ENCODE results near the gene ATP6V0E1.

The ATP6V0E1 gene

DNA sequence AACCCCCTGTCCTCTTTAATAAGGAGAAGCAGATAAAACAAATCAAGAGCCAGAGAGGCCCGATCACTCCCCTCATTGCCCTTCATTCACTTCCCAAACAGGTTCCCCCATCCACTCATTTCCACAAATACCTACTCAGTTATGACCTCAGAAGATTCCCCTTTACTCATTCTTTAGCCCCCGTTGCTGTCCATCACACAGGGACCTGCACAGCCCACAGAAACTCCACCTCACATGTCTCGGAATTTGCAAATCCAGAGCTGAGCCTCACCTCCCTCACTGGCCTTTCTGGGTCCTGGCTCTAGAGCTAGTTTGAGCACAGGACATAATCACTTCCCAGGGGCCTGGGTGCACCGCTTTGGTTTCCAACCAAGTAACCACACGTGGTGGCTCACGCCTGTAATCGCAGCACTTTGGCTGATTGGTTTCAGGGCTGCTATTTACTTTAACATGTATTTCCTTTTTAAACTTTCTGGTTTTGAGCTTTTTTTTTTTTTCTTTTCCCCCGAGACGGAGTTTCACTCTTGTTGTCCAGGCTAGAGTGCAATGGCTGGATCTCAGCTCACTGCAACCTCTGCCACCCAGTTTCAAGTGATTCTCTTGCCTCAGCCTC lies 17.8 kb downstream of the ATP6V0E1 start:
- Histone ChIP-seq H3K4me3 (no peak overlapping the region), H3K27ac (no peak overlapping the region)
- TF ChIP-seq, protein P1, sequence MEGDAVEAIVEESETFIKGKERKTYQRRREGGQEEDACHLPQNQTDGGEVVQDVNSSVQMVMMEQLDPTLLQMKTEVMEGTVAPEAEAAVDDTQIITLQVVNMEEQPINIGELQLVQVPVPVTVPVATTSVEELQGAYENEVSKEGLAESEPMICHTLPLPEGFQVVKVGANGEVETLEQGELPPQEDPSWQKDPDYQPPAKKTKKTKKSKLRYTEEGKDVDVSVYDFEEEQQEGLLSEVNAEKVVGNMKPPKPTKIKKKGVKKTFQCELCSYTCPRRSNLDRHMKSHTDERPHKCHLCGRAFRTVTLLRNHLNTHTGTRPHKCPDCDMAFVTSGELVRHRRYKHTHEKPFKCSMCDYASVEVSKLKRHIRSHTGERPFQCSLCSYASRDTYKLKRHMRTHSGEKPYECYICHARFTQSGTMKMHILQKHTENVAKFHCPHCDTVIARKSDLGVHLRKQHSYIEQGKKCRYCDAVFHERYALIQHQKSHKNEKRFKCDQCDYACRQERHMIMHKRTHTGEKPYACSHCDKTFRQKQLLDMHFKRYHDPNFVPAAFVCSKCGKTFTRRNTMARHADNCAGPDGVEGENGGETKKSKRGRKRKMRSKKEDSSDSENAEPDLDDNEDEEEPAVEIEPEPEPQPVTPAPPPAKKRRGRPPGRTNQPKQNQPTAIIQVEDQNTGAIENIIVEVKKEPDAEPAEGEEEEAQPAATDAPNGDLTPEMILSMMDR (IDR thresholded peaks at IDR 0.05): no peak
- DNase-seq (ENCODE audit: low spot score): peak; percentile 31

DNA sequence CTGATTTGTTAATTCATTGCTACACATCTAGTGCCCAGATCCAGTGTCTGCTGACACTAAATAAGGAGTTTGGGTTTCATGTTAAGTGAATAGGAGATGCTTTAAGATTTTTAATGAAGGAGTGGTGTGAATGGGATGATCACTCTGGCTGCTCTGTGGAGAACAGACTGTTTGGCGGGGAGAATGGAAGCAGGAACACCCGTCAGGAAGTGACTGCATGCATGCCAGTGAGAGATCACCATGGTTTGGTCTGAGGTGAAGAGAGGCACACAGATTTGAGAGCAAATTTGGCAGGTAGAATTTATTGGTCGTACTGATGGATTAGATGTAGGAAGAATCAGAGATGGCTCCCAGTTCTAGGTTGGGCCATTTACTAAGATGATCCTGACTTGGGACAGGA lies 19.8 kb downstream of the ATP6V0E1 start:
- no peak for DNase-seq (ENCODE audit: low spot score)
- TF ChIP-seq, protein P1 (IDR thresholded peaks at IDR 0.05): no peak
- H3K4me3 ChIP-seq: no peak overlapping the region

DNA sequence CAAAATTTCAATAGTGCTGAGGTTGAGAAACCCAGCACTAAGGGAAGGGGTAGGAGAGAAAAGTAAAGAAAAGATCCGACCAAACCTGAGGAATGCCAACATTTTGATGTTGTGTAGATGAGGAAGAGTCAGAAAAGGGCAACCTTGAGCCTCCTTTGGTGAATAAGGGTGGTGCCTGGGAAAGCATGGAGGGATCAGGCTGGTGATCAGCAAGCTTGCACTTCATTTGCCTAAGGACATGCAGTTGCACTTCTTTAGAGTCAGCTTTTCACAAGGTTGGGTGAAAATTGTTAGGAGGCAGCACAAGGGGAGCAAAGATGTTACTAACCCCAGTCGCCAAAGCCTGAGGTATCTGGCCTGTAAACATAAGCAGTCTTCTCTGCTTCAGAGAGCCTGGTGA lies 20.4 kb downstream of the ATP6V0E1 start:
- H3K4me3 ChIP-seq: no peak overlapping the region
- H3K27ac ChIP-seq: no peak overlapping the region
- TF ChIP-seq, protein P1 (IDR thresholded peaks at IDR 0.05): no peak
- no peak for DNase-seq (ENCODE audit: low spot score)

More for the DNA sequence above, 19.8 kb downstream of the ATP6V0E1 start:
- no peak overlapping the region for H3K27ac ChIP-seq

DNA sequence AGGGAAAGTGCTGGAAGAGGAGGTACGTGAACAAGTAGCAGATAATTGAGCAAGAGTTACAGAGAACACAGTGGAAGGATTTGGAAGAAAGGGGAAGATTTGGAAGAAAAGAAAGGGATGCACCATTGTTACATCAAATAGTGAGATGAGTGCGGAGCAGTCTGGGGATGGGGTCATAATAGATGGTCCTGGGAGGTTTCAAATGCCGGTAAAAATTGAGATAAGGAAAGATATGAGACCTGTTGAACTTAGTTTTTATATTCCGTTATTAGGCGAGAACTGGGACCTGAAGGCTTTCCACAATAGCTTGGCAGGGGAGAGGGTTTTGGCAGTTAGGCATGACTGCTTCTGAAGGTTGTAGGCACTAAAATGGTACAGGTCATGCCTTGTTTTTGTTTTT lies 20.9 kb downstream of the ATP6V0E1 start:
- TF ChIP-seq, protein P1 (IDR thresholded peaks at IDR 0.05): no peak
- Histone ChIP-seq H3K27ac (no peak overlapping the region), H3K4me3 (no peak overlapping the region)
- DNase-seq (ENCODE audit: low spot score): no peak

DNA sequence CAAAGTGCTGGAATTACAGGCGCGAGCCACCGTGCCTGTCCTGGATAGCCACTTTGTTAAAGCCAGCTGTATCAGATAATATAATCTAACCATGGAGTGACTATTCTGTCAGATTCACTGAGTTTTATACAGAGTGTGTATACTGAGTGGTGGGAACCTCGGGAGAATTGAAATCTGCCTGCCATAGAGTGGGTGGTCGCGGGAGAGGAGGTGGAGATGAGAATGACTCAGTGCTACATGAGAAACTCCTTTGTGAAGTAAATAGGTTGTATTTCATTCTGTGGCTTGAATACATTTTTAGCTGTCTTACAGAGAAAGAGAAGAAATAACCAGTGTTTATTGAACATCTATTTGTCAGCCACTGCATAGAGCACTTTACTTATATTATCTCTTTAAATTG lies 26.4 kb downstream of the ATP6V0E1 start:
- DNase-seq (ENCODE audit: low spot score): peak; percentile 60
- Histone ChIP-seq H3K4me3 (no peak overlapping the region), H3K27ac (no peak overlapping the region)
- TF ChIP-seq, protein P1 (IDR thresholded peaks at IDR 0.05): no peak

DNA sequence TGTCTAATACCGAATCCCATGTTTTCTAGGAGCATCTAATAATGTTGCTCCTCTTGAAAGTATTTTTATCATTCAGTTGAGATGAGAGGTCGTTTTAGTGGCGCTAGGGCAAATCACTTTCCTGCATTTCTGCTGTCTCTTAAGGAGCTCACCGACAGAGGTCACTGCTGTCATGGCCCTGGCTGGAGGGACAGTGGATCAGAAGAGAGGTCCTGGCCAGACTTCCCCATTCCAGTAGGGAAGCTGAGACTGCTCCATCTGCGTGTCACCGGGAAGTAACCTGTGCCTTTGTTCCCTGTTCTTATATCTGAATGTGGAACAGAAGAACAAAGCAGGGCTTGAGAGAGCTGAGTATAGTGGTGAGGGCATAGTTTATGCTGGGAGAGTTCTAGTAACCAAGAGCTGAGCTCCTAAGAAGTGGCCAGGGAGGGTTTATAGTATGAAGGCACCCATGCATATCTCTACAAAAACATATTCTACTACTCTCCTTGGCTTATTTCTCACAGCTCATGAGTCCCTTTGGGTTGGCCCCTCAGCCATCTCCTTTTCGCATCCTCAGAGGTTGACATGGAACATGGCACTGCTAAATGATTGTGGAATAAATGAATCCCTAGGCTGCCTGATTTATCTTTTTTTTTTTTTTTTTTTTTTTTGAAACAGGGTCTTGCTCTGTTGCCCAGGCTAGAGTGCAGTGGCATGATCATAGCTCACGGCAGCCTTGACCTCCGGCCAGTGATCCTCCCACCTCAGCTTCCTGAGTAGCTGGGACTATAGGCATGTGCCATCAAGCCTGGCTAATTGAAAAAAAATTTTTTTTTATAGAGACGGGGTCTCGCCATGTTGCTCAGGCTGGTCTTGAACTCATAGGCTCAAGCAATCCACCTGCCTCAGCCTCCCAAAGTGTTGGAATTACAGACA lies 27.2 kb downstream of the ATP6V0E1 start:
- peak; percentile 70 for DNase-seq (ENCODE audit: low spot score)
- no peak overlapping the region for H3K4me3 ChIP-seq
- TF ChIP-seq, protein P1 (IDR thresholded peaks at IDR 0.05): peak; percentile 20
- H3K27ac ChIP-seq: no peak overlapping the region
